Right atrium auricular region (tissue), 2 donors: ENCODE data around the gene CNTNAP2. TPM values are rescaled to one million over a fixed set of nuclear protein-coding genes. Genes with fewer than 3 reads are reported as not detected.

Experiments
- DNase-seq: peaks from one replicate; pipeline ENCODE4 v3.0.0-alpha.2; 2019; ENCODE audit warnings: low spot score
- H3K27ac ChIP-seq, 2 donors: fragments of 200-600 bp; sonication (generic); 1 replicate in 1 of 2; 2 replicates in 1 of 2; pipeline ENCODE4 v1.5.1; 2016 to 2019
- H3K27me3 ChIP-seq, 2 donors: fragments of 200-600 bp; sonication (generic); one replicate each; pipeline versions ENCODE4 v1.5.1 to v1.6.0; 2017 to 2019
- H3K36me3 ChIP-seq: fragments of 200-600 bp; sonication (generic); one replicate; pipeline ENCODE4 v1.5.1; 2016
- H3K4me1 ChIP-seq, 2 donors: fragments of 200-600 bp; sonication (generic); one replicate each; pipeline versions ENCODE4 v1.5.1 to v1.6.0; 2017 to 2019
- H3K4me3 ChIP-seq, 2 donors: fragments of 200-600 bp; sonication (generic); 1 replicate in 1 of 2; 2 replicates in 1 of 2; pipeline ENCODE4 v1.5.1; 2017 to 2019; ENCODE audit warnings: mild to moderate bottlenecking in 1 of 2, moderate library complexity in 1 of 2
- H3K9me3 ChIP-seq, 2 donors: fragments of 200-600 bp; sonication (generic); one replicate each; pipeline ENCODE4 v1.5.1; 2019
- CTCF ChIP-seq, 2 donors: fragments of 200-600 bp; sonication (generic); IDR thresholded peaks; one replicate each; pipeline ENCODE4 v1.5.1; 2019; ENCODE audit warnings: antibody characterized with exemption in 2 of 2
- total RNA-seq, 2 donors: library from RNA; depleted of rRNA; stranded (reverse); fragments of >200 nt; gene quantifications; one replicate each; pipeline ENCODE4 v1.1.0, GENCODE V29; 2016

CNTNAP2 gene
- total RNA-seq, 2 donors from 2014 or later, result 1.1 to 1.7 TPM

GRCh38 chr7:146858690-146859089 is 742.1 kb downstream of the CNTNAP2 start:
- no peaks in the 10 kb centered on the region for H3K27me3 ChIP-seq
- no peak overlapping the region for H3K4me3 ChIP-seq
- TF ChIP-seq CTCF (IDR thresholded peaks at IDR 0.05), result no peak
- no peaks in the 10 kb centered on the region for H3K4me1 ChIP-seq
- no peak for DNase-seq
- no peak overlapping the region for H3K27ac ChIP-seq
- no peaks in the 10 kb centered on the region for H3K9me3 ChIP-seq
- no peaks in the 10 kb centered on the region for H3K36me3 ChIP-seq

- TF ChIP-seq CTCF (IDR thresholded peaks at IDR 0.05), result no peak
- no peaks in the 10 kb centered on the region for H3K36me3 ChIP-seq
- no peak overlapping the region for H3K27ac ChIP-seq
- no peak for DNase-seq
- no peaks in the 10 kb centered on the region for H3K9me3 ChIP-seq
- no peaks in the 10 kb centered on the region for H3K27me3 ChIP-seq
- H3K4me1 ChIP-seq, result no peaks in the 10 kb centered on the region
- H3K4me3 ChIP-seq, result no peak overlapping the region
These were observed 745.1 kb downstream of the CNTNAP2 start for GRCh38 chr7:146861701-146862100.

GRCh38 chr7:146862415-146862814 is 745.8 kb downstream of the CNTNAP2 start:
- Histone ChIP-seq H3K27me3 (no peaks in the 10 kb centered on the region), H3K36me3 (no peaks in the 10 kb centered on the region), H3K9me3 (no peaks in the 10 kb centered on the region), H3K4me3 (no peak overlapping the region), H3K27ac (no peak overlapping the region), H3K4me1 (no peaks in the 10 kb centered on the region)
- TF ChIP-seq CTCF (IDR thresholded peaks at IDR 0.05), result no peak
- no peak for DNase-seq

GRCh38 chr7:146864644-146865043 is 748.0 kb downstream of the CNTNAP2 start:
- Histone ChIP-seq H3K27me3 (no peaks in the 10 kb centered on the region), H3K36me3 (no peaks in the 10 kb centered on the region), H3K9me3 (no peaks in the 10 kb centered on the region), H3K4me1 (no peaks in the 10 kb centered on the region), H3K27ac (no peak overlapping the region), H3K4me3 (no peak overlapping the region)
- no peak for TF ChIP-seq CTCF (IDR thresholded peaks at IDR 0.05)
- DNase-seq, result no peak

GRCh38 chr7:146865696-146866095 is 749.1 kb downstream of the CNTNAP2 start:
- Histone ChIP-seq H3K27me3 (no peaks in the 10 kb centered on the region), H3K4me1 (no peaks in the 10 kb centered on the region), H3K9me3 (no peaks in the 10 kb centered on the region), H3K4me3 (no peak overlapping the region), H3K27ac (no peak overlapping the region), H3K36me3 (no peaks in the 10 kb centered on the region)
- no peak for TF ChIP-seq CTCF (IDR thresholded peaks at IDR 0.05)
- DNase-seq, result no peak

GRCh38 chr7:146874722-146875121 is 758.1 kb downstream of the CNTNAP2 start:
- H3K4me3 ChIP-seq, result no peak overlapping the region
- no peak for DNase-seq
- no peaks in the 10 kb centered on the region for H3K9me3 ChIP-seq
- H3K27me3 ChIP-seq, result no peaks in the 10 kb centered on the region
- TF ChIP-seq CTCF (IDR thresholded peaks at IDR 0.05), result no peak
- no peak overlapping the region for H3K27ac ChIP-seq
- H3K4me1 ChIP-seq, result no peaks in the 10 kb centered on the region
- H3K36me3 ChIP-seq, result no peaks in the 10 kb centered on the region
